ENCODE results near the gene FOSB.
"Not testable (repeated sequence)": the region's sequence is repeated elsewhere in the genome, so short reads cannot be mapped to it uniquely, and the experiment has no call there.

The FOSB gene

GRCh38 chr19:45506989-45507871, 39.4 kb downstream of the FOSB start, which contains the start of gene VASP:
Gene VASP (plus strand): TSS chr19:45507479. CDS start chr19:45507772, 293 bp downstream.
- DNase-seq: peak; percentile 95

- no peak for DNase-seq
These were observed 40.1 kb downstream of the FOSB start for GRCh38 chr19:45507872-45508416.

GRCh38 chr19:45508417-45508860, 40.6 kb downstream of the FOSB start:
- DNase-seq: peak; percentile 66

- peak; percentile 44 for DNase-seq
These were observed 41.3 kb downstream of the FOSB start for GRCh38 chr19:45508861-45509691.

GRCh38 chr19:45509692-45510015, 41.9 kb downstream of the FOSB start:
- DNase-seq: no peak

- DNase-seq: not testable (repeated sequence)
These were observed 42.6 kb downstream of the FOSB start for GRCh38 chr19:45510352-45510751.

- no peak for DNase-seq
These were observed 43.3 kb downstream of the FOSB start for GRCh38 chr19:45511074-45511473.

- no peak for DNase-seq
These were observed 45.2 kb downstream of the FOSB start for GRCh38 chr19:45512881-45513483.

GRCh38 chr19:45514376-45515051, 46.7 kb downstream of the FOSB start:
- no peak for DNase-seq

- DNase-seq: no peak
These were observed 47.4 kb downstream of the FOSB start for GRCh38 chr19:45515081-45515624.

- DNase-seq: peak; percentile 39
These were observed 48.1 kb downstream of the FOSB start for GRCh38 chr19:45515807-45516401.

GRCh38 chr19:45517238-45517637, 49.4 kb downstream of the FOSB start:
- no peak for DNase-seq

GRCh38 chr19:45517641-45518468, 50.1 kb downstream of the FOSB start:
- DNase-seq: no peak

- DNase-seq: no peak
These were observed 50.7 kb downstream of the FOSB start for GRCh38 chr19:45518469-45518826.

- no peak for DNase-seq
These were observed 54.5 kb downstream of the FOSB start for GRCh38 chr19:45522010-45522941.

- DNase-seq: peak; percentile 81
These were observed 56.0 kb downstream of the FOSB start for GRCh38 chr19:45523642-45524256.

GRCh38 chr19:45524575-45525129, 56.9 kb downstream of the FOSB start:
- DNase-seq: no peak

Data from activated CD4-positive, alpha-beta T cell treated with anti-CD3 and anti-CD28 coated beads for 48 hours (primary cell).